OCI-LY7 (cell line): ENCODE results near the gene NID2. TPM values are rescaled to one million over a fixed set of nuclear protein-coding genes. Genes with fewer than 3 reads are reported as not detected.

Experiments
- BruUV-seq: library from RNA; stranded (reverse); fragments of 400-500 nt; replicated peaks from 2 replicates; lab custom pipeline; 2021; lab: Mats Ljungman, UMichigan
- CTCF ChIA-PET: fragments of 300-600 bp; sonication (Branson Sonifier 250); formaldehyde crosslinking; loops from one replicate; lab custom pipeline; 2022; ENCODE audit warnings: antibody characterized with exemption; ENCODE audit not compliant: unreplicated experiment; lab: Charles Lee
- POLR2A ChIA-PET: fragments of 300-600 bp; sonication (Branson Sonifier 250); formaldehyde crosslinking; loops from one replicate; lab custom pipeline; 2022; ENCODE audit warnings: antibody characterized with exemption; lab: Charles Lee
- DNase-seq: peaks from one replicate; pipeline ENCODE4 v3.0.0-alpha.2; 2015; ENCODE audit warnings: low spot score
- H2AFZ ChIP-seq: fragments of 200-600 bp; sonication (generic), shearing (Covaris generic); 2 replicates; pipeline ENCODE4 v1.6.1; 2014; ENCODE audit warnings: mild to moderate bottlenecking, antibody characterized with exemption, low read length, moderate library complexity
- H3K27ac ChIP-seq: fragments of 200-600 bp; sonication (generic); 2 replicates; pipeline ENCODE4 v1.5.1; 2014; ENCODE audit warnings: mixed run types, low read depth, mild to moderate bottlenecking, moderate library complexity, low read length, inconsistent platforms; ENCODE audit not compliant: poor library complexity, severe bottlenecking
- H3K36me3 ChIP-seq: fragments of 200-600 bp; sonication (generic); 2 replicates; pipeline ENCODE4 v1.6.1; 2014; ENCODE audit warnings: mild to moderate bottlenecking, antibody characterized with exemption, low read length, moderate library complexity, mixed read lengths; ENCODE audit not compliant: insufficient read depth
- H3K4me1 ChIP-seq: fragments of 200-600 bp; sonication (generic); 2 replicates; pipeline ENCODE4 v1.5.1; 2014; ENCODE audit warnings: mild to moderate bottlenecking, low read length; ENCODE audit not compliant: insufficient read depth, poor library complexity, severe bottlenecking
- H3K4me2 ChIP-seq: fragments of 200-600 bp; sonication (generic); 2 replicates; pipeline ENCODE4 v1.6.1; 2014; ENCODE audit warnings: mild to moderate bottlenecking, low read length
- H3K4me3 ChIP-seq: fragments of 200-600 bp; sonication (generic); 2 replicates; pipeline ENCODE4 v1.5.1; 2014; ENCODE audit warnings: mild to moderate bottlenecking, low read depth, low read length; ENCODE audit not compliant: poor library complexity, severe bottlenecking
- H3K79me2 ChIP-seq: fragments of 200-600 bp; sonication (generic); 2 replicates; pipeline ENCODE4 v1.6.1; 2016; ENCODE audit warnings: low read depth, mild to moderate bottlenecking, low read length, moderate library complexity, mixed read lengths; ENCODE audit not compliant: insufficient read depth
- H3K9me2 ChIP-seq: fragments of 200-600 bp; sonication (generic); 2 replicates; pipeline ENCODE4 v1.6.1; 2016; ENCODE audit warnings: mild to moderate bottlenecking, low read length, mixed read lengths; ENCODE audit not compliant: insufficient read depth
- H3K9me3 ChIP-seq: fragments of 200-600 bp; sonication (generic); 2 replicates; pipeline ENCODE4 v1.6.1; 2014; ENCODE audit warnings: mild to moderate bottlenecking, mixed run types, low read length, mixed read lengths
- H4K20me1 ChIP-seq: fragments of 200-600 bp; sonication (generic); 2 replicates; pipeline ENCODE4 v1.6.1; 2014; ENCODE audit warnings: mild to moderate bottlenecking, antibody characterized with exemption, low read length, moderate library complexity, mixed read lengths; ENCODE audit not compliant: insufficient read depth
- CTCF ChIP-seq: fragments of 200-600 bp; sonication (generic); conservative IDR thresholded peaks from 2 replicates; pipeline ENCODE4 v1.5.1; 2014; ENCODE audit warnings: mild to moderate bottlenecking, antibody characterized with exemption, low read length, moderate library complexity, mixed read lengths
- EZH2phosphoT487 ChIP-seq: fragments of 200-600 bp; sonication (generic); IDR thresholded peaks from 2 replicates; pipeline ENCODE4 v1.6.1; 2018; ENCODE audit warnings: low read depth, borderline replicate concordance, mild to moderate bottlenecking, mixed run types, antibody characterized with exemption, low read length, moderate library complexity, mixed read lengths
- intact Hi-C: fragments of 100-400 bp; cut with micrococcal nuclease; formaldehyde crosslinking; loops from one replicate; pipeline ENCODE4 v1.10.0; 2022; ENCODE audit not compliant: unreplicated experiment
- total RNA-seq, 2 experiments: library from RNA; depleted of rRNA in 1 of 2; stranded (reverse); fragments of >200 nt in 1 of 2; shearing (Covaris generic) in 1 of 2; gene quantifications; 2 replicates each; pipeline ENCODE4 v1.2.3, GENCODE V29; 2014 to 2022

Gene NID2
- total RNA-seq, 2 experiments from 2014 or later: not detected

GRCh38 chr14:52026017-52026660, 42.7 kb downstream of the NID2 start:
- no peaks in the 10 kb centered on the region for H3K79me2 ChIP-seq
- H3K4me2 ChIP-seq: no peak overlapping the region
- ChIA-PET POLR2A (interaction anchor here (0.8 kb wide), 1 partner anchor 105 kb away, joined by 3 read pairs; no protein-coding TSS in a partner anchor), CTCF (no interaction called here)
- DNase-seq: no peak
- H3K9me3 ChIP-seq: no peaks in the 10 kb centered on the region
- no peaks in the 10 kb centered on the region for H3K9me2 ChIP-seq
- H3K36me3 ChIP-seq: no peaks in the 10 kb centered on the region
- no peaks in the 10 kb centered on the region for H4K20me1 ChIP-seq
- no peak overlapping the region for H3K4me3 ChIP-seq
- no peak overlapping the region for H2AFZ ChIP-seq
- BruUV-seq: no TSS peak
- no peaks in the 10 kb centered on the region for H3K4me1 ChIP-seq
- no peak for TF ChIP-seq CTCF
- TF ChIP-seq EZH2phosphoT487: no peak
- H3K27ac ChIP-seq: no peak overlapping the region
- intact Hi-C loops: no loop called here

- POLR2A ChIA-PET: interaction anchor here (0.7 to 0.8 kb wide), 3 partner anchors 10 to 106 kb away, joined by 3 to 4 read pairs (median 3); no protein-coding TSS in a partner anchor
- CTCF ChIA-PET: no interaction called here
Measured at GRCh38 chr14:52025310-52025709, 43.5 kb downstream of the NID2 start.

More at GRCh38 chr14:52025310-52025709, 43.5 kb downstream of the NID2 start:
- Histone ChIP-seq H3K27ac (no peak overlapping the region), H3K36me3 (no peaks in the 10 kb centered on the region), H4K20me1 (no peaks in the 10 kb centered on the region), H3K9me2 (no peaks in the 10 kb centered on the region), H3K79me2 (no peaks in the 10 kb centered on the region), H3K4me2 (no peak overlapping the region), H3K4me1 (no peaks in the 10 kb centered on the region), H3K4me3 (no peak overlapping the region), H3K9me3 (no peaks in the 10 kb centered on the region), H2AFZ (no peak overlapping the region)
- BruUV-seq: no TSS peak
- no peak for DNase-seq
- no peak for TF ChIP-seq CTCF
- intact Hi-C loops: no loop called here
